IMR-90 (cell line): ENCODE data around the gene FLYWCH1. TPM values are rescaled to one million over a fixed set of nuclear protein-coding genes. Genes with fewer than 3 reads are reported as not detected.

ENCODE experiments used
- ATAC-seq: fragments of 200-7000 bp; cut with Tn5 transposase; 2 replicates; pipeline ENCODE4 v1.9.1; 2020; ENCODE audit warnings: low read depth, mild to moderate bottlenecking, moderate library complexity
- BruUV-seq: library from RNA; stranded (reverse); fragments of 400-500 nt; replicated peaks from 2 replicates; lab custom pipeline; 2021; lab: Mats Ljungman, UMichigan
- CTCF ChIA-PET: fragments of 300-600 bp; formaldehyde crosslinking; extraction: SDS; loops from one replicate; lab custom pipeline; 2021; ENCODE audit warnings: antibody characterized with exemption; lab: Yijun Ruan, JAX
- POLR2A ChIA-PET: fragments of 300-600 bp; sonication (Branson Sonifier 250); formaldehyde crosslinking; loops from one replicate; lab custom pipeline; 2022; ENCODE audit warnings: antibody characterized with exemption; ENCODE audit not compliant: unreplicated experiment; lab: Charles Lee
- DNase-seq: peaks from one replicate; pipeline ENCODE4 v3.0.0; 2013
- H2AFZ ChIP-seq: replicated peaks from 2 replicates; pipeline ENCODE3; 2013; ENCODE audit warnings: low read length, mild to moderate bottlenecking; ENCODE audit not compliant: poor library complexity
- H2AK5ac ChIP-seq: 2 replicates; pipeline ENCODE4 v1.6.1; 2013; ENCODE audit warnings: low read depth, low read length, inconsistent platforms
- H2AK9ac ChIP-seq: replicated peaks from 2 replicates; pipeline ENCODE3; 2013; ENCODE audit warnings: mild to moderate bottlenecking, low read depth, low read length, moderate library complexity; ENCODE audit not compliant: poor library complexity
- H2BK120ac ChIP-seq: 2 replicates; pipeline ENCODE4 v1.6.1; 2013; ENCODE audit warnings: low read depth, low read length, inconsistent platforms
- H2BK15ac ChIP-seq: 3 replicates; pipeline ENCODE4 v1.6.1; 2013; ENCODE audit warnings: low read depth, low read length, inconsistent platforms
- H2BK20ac ChIP-seq: 2 replicates; pipeline ENCODE4 v1.6.1; 2013; ENCODE audit warnings: low read depth, mild to moderate bottlenecking, inconsistent platforms, low read length, moderate library complexity
- H2BK5ac ChIP-seq: 2 replicates; pipeline ENCODE4 v1.6.1; 2013; ENCODE audit warnings: mild to moderate bottlenecking, low read depth, low read length, inconsistent platforms; ENCODE audit not compliant: poor library complexity, severe bottlenecking
- H3K14ac ChIP-seq: replicated peaks from 2 replicates; pipeline ENCODE4 v1.6.1; 2013; ENCODE audit warnings: low read depth, low read length, inconsistent platforms
- H3K18ac ChIP-seq: 2 replicates; pipeline ENCODE4 v1.6.1; 2013; ENCODE audit warnings: low read depth, low read length, control low read depth
- H3K23ac ChIP-seq: 2 replicates; pipeline ENCODE4 v1.6.1; 2013; ENCODE audit warnings: low read depth, low read length, inconsistent platforms
- H3K27ac ChIP-seq: 2 replicates; pipeline ENCODE4 v1.5.1; 2013; ENCODE audit warnings: mild to moderate bottlenecking, control low read depth, low read length; ENCODE audit not compliant: insufficient read depth
- H3K27me3 ChIP-seq: 2 replicates; pipeline ENCODE4 v1.6.1; 2013; ENCODE audit warnings: low read length; ENCODE audit not compliant: control insufficient read depth, insufficient read depth
- H3K36me3 ChIP-seq: 2 replicates; pipeline ENCODE4 v1.6.1; 2013; ENCODE audit warnings: low read length, mixed read lengths; ENCODE audit not compliant: control insufficient read depth, insufficient read depth
- H3K4ac ChIP-seq: 2 replicates; pipeline ENCODE4 v1.6.1; 2013; ENCODE audit warnings: low read depth, low read length, inconsistent platforms
- H3K4me1 ChIP-seq: 2 replicates; pipeline ENCODE4 v1.6.1; 2013; ENCODE audit warnings: low read length, mixed read lengths; ENCODE audit not compliant: control insufficient read depth, insufficient read depth
- H3K4me2 ChIP-seq: 2 replicates; pipeline ENCODE4 v1.6.1; 2013; ENCODE audit warnings: low read depth, mild to moderate bottlenecking, control low read depth, low read length, moderate library complexity
- H3K4me3 ChIP-seq: 2 replicates; pipeline ENCODE4 v1.5.1; 2013; ENCODE audit warnings: low read depth, mild to moderate bottlenecking, control low read depth, low read length, moderate library complexity; ENCODE audit not compliant: insufficient read depth
- H3K56ac ChIP-seq: 2 replicates; pipeline ENCODE4 v1.6.1; 2013; ENCODE audit warnings: low read length, inconsistent platforms; ENCODE audit not compliant: insufficient read depth; ENCODE audit errors: extremely low read depth
- H3K79me1 ChIP-seq, 2 experiments: 2 replicates each; pipeline ENCODE4 v1.6.1; 2013; ENCODE audit warnings: low read length in 2 of 2, inconsistent platforms in 1 of 2, low read depth in 1 of 2
- H3K9ac ChIP-seq: 2 replicates; pipeline ENCODE4 v1.6.1; 2013; ENCODE audit warnings: low read depth, low read length, control low read depth
- H3K9me1 ChIP-seq: 2 replicates; pipeline ENCODE4 v1.6.1; 2013; ENCODE audit warnings: low read length, inconsistent platforms; ENCODE audit not compliant: insufficient read depth
- H3K9me3 ChIP-seq: 2 replicates; pipeline ENCODE4 v1.6.1; 2013; ENCODE audit warnings: low read length; ENCODE audit not compliant: control insufficient read depth, insufficient read depth
- H4K20me1 ChIP-seq: 2 replicates; pipeline ENCODE4 v1.6.1; 2013; ENCODE audit warnings: low read length, inconsistent platforms; ENCODE audit not compliant: insufficient read depth
- H4K5ac ChIP-seq: 2 replicates; pipeline ENCODE4 v1.6.1; 2013; ENCODE audit warnings: mild to moderate bottlenecking, low read depth, low read length, control low read depth
- H4K8ac ChIP-seq, 2 experiments: 2 replicates each; pipeline ENCODE4 v1.6.1; 2013; ENCODE audit warnings: low read depth in 2 of 2, low read length in 2 of 2, control low read depth in 1 of 2, inconsistent platforms in 1 of 2
- H4K91ac ChIP-seq: 2 replicates; pipeline ENCODE4 v1.6.1; 2013; ENCODE audit warnings: low read depth, low read length, inconsistent platforms; ENCODE audit not compliant: insufficient read depth
- BHLHE40 ChIP-seq: fragments of 150-350 bp; IDR thresholded peaks from 2 replicates; pipeline ENCODE4 v1.6.1; 2016; ENCODE audit warnings: mild to moderate bottlenecking, low read depth, low read length
- CEBPB ChIP-seq: IDR thresholded peaks from 2 replicates; pipeline ENCODE4 v1.6.1; 2012; ENCODE audit warnings: low read depth, low read length, improper control_type of control experiment
- CHD1 ChIP-seq: IDR thresholded peaks from 2 replicates; pipeline ENCODE4 v1.6.1; 2012; ENCODE audit warnings: low read depth, low read length, improper control_type of control experiment
- FOS ChIP-seq: fragments of 150-350 bp; IDR thresholded peaks from 2 replicates; pipeline ENCODE4 v1.6.1; 2016; ENCODE audit warnings: low read depth, low read length
- MAFK ChIP-seq: IDR thresholded peaks from 2 replicates; pipeline ENCODE4 v1.6.1; 2012; ENCODE audit warnings: low read depth, low read length, improper control_type of control experiment
- MAZ ChIP-seq: IDR thresholded peaks from 2 replicates; pipeline ENCODE4 v1.6.1; 2012; ENCODE audit warnings: low read depth, mild to moderate bottlenecking, low read length, improper control_type of control experiment, moderate library complexity, borderline replicate concordance
- MXI1 ChIP-seq: IDR thresholded peaks from 2 replicates; pipeline ENCODE4 v1.6.1; 2012; ENCODE audit warnings: low read depth, mild to moderate bottlenecking, low read length, moderate library complexity, borderline replicate concordance
- NFE2L2 ChIP-seq: fragments of 150-350 bp; IDR thresholded peaks from 2 replicates; pipeline ENCODE4 v1.6.1; 2016; ENCODE audit warnings: low read depth, mild to moderate bottlenecking, low read length
- POLR2A ChIP-seq: IDR thresholded peaks from 2 replicates; pipeline ENCODE4 v1.6.1; 2012; ENCODE audit warnings: mild to moderate bottlenecking, low read depth, low read length
- RAD21 ChIP-seq: IDR thresholded peaks from 2 replicates; pipeline ENCODE4 v1.6.1; 2012; ENCODE audit warnings: low read length, improper control_type of control experiment
- RCOR1 ChIP-seq: IDR thresholded peaks from 2 replicates; pipeline ENCODE4 v1.6.1; 2012; ENCODE audit warnings: mild to moderate bottlenecking, low read length, improper control_type of control experiment; ENCODE audit not compliant: insufficient replicate concordance
- RFX5 ChIP-seq: IDR thresholded peaks from 2 replicates; pipeline ENCODE4 v1.8.0; 2012; ENCODE audit warnings: low read depth, mild to moderate bottlenecking, low read length, moderate library complexity
- SMC3 ChIP-seq: fragments of 150-350 bp; IDR thresholded peaks from 2 replicates; pipeline ENCODE4 v1.6.1; 2016; ENCODE audit warnings: low read depth, mild to moderate bottlenecking, antibody characterized with exemption, low read length, moderate library complexity
- WGBS, 2 experiments: methylation state at CpG; one replicate each; pipeline versions ENCODE4 v1.1.5 to v1.1.7; 2013; ENCODE audit warnings: missing lambda C conversion rate in 2 of 2; ENCODE audit not compliant: insufficient read length in 1 of 2; ENCODE audit errors: extremely low coverage in 2 of 2; 5-methylcytosine and 5-hydroxymethylcytosine counted together
- dilution Hi-C: fragments of 300-500 bp; cut with HindIII; formaldehyde crosslinking; loops from one replicate; pipeline ENCODE4 v1.14.3; 2018; ENCODE audit warnings: low sequenced_read_pairs; ENCODE audit not compliant: unreplicated experiment
- in situ Hi-C: fragments of 300-500 bp; cut with MboI; formaldehyde crosslinking; loops from 3 replicates; pipeline ENCODE4 v1.14.3; 2019; ENCODE audit warnings: low sequenced_read_pairs, inconsistent platforms, mixed read lengths
- intact Hi-C: fragments of 100-400 bp; cut with micrococcal nuclease; formaldehyde crosslinking; loops from 2 replicates; pipeline ENCODE4 v1.10.0; 2022
- polyA plus RNA-seq, 3 experiments: library from polyadenylated mRNA; depleted of rRNA; stranded (reverse); fragments of >200 nt; gene quantifications; 2 replicates each; pipeline ENCODE4 v1.2.3, GENCODE V29; 2012; ENCODE audit warnings: low replicate concordance in 1 of 3
- total RNA-seq: library from RNA; depleted of rRNA; stranded (reverse); fragments of >200 nt; gene quantifications from 2 replicates; pipeline ENCODE4 v1.2.3, GENCODE V29; 2012
- TF ChIP-seq, protein P1 (sequence below): fragments of 150-350 bp; IDR thresholded peaks from 2 replicates; pipeline ENCODE4 v1.6.1; 2017; ENCODE audit warnings: mild to moderate bottlenecking, antibody characterized with exemption, low read length, low read depth
- TF ChIP-seq, protein P2 (sequence below): conservative IDR thresholded peaks from 2 replicates; pipeline ENCODE4 v1.5.1; 2012; ENCODE audit warnings: mild to moderate bottlenecking, low read depth, low read length, improper control_type of control experiment
- TF ChIP-seq, protein P3 (sequence below): fragments of 150-350 bp; IDR thresholded peaks from 2 replicates; pipeline ENCODE4 v1.6.1; 2016; ENCODE audit warnings: low read depth, mild to moderate bottlenecking, low read length, moderate library complexity, borderline replicate concordance

Gene FLYWCH1
- total and polyA plus RNA-seq, 2 of the 4 experiments (the other 2 are of a cell fraction): 14.3 to 25.2 TPM

DNA sequence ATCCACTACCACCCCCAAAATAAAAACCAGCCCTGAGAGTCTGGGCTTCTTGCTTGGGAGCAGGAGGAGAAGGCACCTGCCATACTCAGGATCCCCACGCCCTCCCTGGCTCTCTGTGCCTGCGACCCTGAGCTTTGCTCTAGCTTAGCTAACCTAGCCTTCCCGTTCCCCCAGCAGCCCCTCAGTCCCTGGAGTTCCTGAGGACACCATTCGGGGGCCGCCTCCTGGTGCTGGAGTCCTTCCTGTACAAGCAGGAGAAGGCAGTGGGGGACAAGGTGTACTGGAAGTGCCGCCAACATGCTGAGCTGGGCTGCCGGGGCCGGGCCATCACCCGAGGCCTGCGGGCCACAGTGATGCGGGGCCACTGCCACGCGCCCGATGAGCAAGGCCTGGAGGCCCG lies 18.5 kb downstream of the FLYWCH1 start:
- intact Hi-C loops: no loop called here
- Histone ChIP-seq H4K5ac (no peak overlapping the region), H2BK20ac (no peak overlapping the region), H2AK5ac (no peak overlapping the region), H4K8ac (no peak overlapping the region), H3K18ac (no peak overlapping the region), H3K79me1 (peaks cover 6 to 25% of the 10 kb centered on the region in 2 experiments), H3K56ac (no peak overlapping the region), H3K9me3 (no peaks in the 10 kb centered on the region), H3K27me3 (no peaks in the 10 kb centered on the region), H4K20me1 (no peaks in the 10 kb centered on the region; the same call in 1 of the 2 replicates), H2AFZ (no peak overlapping the region), H3K23ac (no peak overlapping the region), H3K4me1 (no peaks in the 10 kb centered on the region), H3K36me3 (peaks cover 36% of the 10 kb centered on the region), H3K4me2 (no peak overlapping the region), H3K4ac (no peak overlapping the region), H3K27ac (no peak overlapping the region), H2BK15ac (no peak overlapping the region), H3K4me3 (no peak overlapping the region), H2BK5ac (no peak overlapping the region), H2BK120ac (no peak overlapping the region), H2AK9ac (no peak overlapping the region), H3K14ac (no peak overlapping the region), H3K9ac (no peak overlapping the region), H3K9me1 (no peaks in the 10 kb centered on the region), H4K91ac (no peak overlapping the region)
- TF ChIP-seq, protein P1, sequence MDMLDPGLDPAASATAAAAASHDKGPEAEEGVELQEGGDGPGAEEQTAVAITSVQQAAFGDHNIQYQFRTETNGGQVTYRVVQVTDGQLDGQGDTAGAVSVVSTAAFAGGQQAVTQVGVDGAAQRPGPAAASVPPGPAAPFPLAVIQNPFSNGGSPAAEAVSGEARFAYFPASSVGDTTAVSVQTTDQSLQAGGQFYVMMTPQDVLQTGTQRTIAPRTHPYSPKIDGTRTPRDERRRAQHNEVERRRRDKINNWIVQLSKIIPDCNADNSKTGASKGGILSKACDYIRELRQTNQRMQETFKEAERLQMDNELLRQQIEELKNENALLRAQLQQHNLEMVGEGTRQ: no peak
- TF ChIP-seq CHD1: no peak
- TF ChIP-seq, protein P2, sequence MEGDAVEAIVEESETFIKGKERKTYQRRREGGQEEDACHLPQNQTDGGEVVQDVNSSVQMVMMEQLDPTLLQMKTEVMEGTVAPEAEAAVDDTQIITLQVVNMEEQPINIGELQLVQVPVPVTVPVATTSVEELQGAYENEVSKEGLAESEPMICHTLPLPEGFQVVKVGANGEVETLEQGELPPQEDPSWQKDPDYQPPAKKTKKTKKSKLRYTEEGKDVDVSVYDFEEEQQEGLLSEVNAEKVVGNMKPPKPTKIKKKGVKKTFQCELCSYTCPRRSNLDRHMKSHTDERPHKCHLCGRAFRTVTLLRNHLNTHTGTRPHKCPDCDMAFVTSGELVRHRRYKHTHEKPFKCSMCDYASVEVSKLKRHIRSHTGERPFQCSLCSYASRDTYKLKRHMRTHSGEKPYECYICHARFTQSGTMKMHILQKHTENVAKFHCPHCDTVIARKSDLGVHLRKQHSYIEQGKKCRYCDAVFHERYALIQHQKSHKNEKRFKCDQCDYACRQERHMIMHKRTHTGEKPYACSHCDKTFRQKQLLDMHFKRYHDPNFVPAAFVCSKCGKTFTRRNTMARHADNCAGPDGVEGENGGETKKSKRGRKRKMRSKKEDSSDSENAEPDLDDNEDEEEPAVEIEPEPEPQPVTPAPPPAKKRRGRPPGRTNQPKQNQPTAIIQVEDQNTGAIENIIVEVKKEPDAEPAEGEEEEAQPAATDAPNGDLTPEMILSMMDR: no peak
- TF ChIP-seq RCOR1: no peak
- TF ChIP-seq RFX5: no peak
- TF ChIP-seq, protein P3, sequence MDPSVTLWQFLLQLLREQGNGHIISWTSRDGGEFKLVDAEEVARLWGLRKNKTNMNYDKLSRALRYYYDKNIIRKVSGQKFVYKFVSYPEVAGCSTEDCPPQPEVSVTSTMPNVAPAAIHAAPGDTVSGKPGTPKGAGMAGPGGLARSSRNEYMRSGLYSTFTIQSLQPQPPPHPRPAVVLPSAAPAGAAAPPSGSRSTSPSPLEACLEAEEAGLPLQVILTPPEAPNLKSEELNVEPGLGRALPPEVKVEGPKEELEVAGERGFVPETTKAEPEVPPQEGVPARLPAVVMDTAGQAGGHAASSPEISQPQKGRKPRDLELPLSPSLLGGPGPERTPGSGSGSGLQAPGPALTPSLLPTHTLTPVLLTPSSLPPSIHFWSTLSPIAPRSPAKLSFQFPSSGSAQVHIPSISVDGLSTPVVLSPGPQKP: no peak
- no peak for TF ChIP-seq MXI1
- no peak for TF ChIP-seq SMC3
- TF ChIP-seq MAFK: no peak
- no peak for TF ChIP-seq MAZ
- TF ChIP-seq POLR2A: no peak
- no peak for TF ChIP-seq NFE2L2
- no peak for TF ChIP-seq BHLHE40
- no peak for TF ChIP-seq CEBPB
- no peak for TF ChIP-seq RAD21
- no peak for TF ChIP-seq FOS
- in situ Hi-C loops: no loop called here
- ChIA-PET CTCF (no interaction called here), POLR2A (no interaction called here)
- ATAC-seq (no peak), DNase-seq (no peak)
- dilution Hi-C loops: no loop called here
- WGBS, 2 experiments: 98% methylated on average over 8 of the region's 15 CpGs; no CpG with 5 or more reads in 1 of the 2 experiments
- no TSS peak for BruUV-seq
